Measurements from ENCODE around the gene EVI2A. TPM values are rescaled to one million over a fixed set of nuclear protein-coding genes. Genes with fewer than 3 reads are reported as not detected.
A peak's percentile ranks its signal among the peaks of the same experiment; 100 is the strongest.
"Not testable (repeated sequence)": the region's sequence is repeated elsewhere in the genome, so short reads cannot be mapped to it uniquely, and the experiment has no call there.

EVI2A gene
- total and polyA plus RNA-seq, 5 donors, result 2.2 to 6.9 (median 3.3) TPM

DNA sequence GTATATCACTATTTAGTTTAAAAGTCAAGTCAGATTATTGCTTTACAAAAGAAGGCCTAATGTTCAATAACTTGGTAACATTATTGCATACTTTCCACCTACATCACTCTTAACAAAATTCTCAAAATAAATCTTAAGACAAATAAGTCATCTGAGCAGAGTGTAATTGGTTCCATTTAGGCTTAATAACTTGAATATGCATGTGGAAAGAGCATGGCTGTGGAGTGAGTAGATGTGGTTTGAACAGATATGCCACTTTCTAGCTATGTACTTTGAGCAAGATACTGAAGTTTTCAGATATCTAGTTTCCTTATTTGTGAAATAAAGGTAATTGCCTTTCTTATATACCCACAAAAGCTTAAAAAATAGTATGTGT lies 6.7 kb upstream of the EVI2A start:
- Histone ChIP-seq H3K4me3 (ENCODE audit: low read length) (no peak overlapping the region), H3K4me1 (ENCODE audit: control insufficient read depth, insufficient read depth, low read length) (no peaks in the 10 kb centered on the region), H3K27ac (ENCODE audit: low read length) (no peak overlapping the region), H3K27me3 (ENCODE audit: control insufficient read depth, insufficient read depth) (no peaks in the 10 kb centered on the region), H3K9me3 (ENCODE audit: control insufficient read depth, low read length) (no peaks in the 10 kb centered on the region)
- ATAC-seq (no peak), DNase-seq (no peak)
- intact Hi-C loops (cut with DNase I), result no loop called here

DNA sequence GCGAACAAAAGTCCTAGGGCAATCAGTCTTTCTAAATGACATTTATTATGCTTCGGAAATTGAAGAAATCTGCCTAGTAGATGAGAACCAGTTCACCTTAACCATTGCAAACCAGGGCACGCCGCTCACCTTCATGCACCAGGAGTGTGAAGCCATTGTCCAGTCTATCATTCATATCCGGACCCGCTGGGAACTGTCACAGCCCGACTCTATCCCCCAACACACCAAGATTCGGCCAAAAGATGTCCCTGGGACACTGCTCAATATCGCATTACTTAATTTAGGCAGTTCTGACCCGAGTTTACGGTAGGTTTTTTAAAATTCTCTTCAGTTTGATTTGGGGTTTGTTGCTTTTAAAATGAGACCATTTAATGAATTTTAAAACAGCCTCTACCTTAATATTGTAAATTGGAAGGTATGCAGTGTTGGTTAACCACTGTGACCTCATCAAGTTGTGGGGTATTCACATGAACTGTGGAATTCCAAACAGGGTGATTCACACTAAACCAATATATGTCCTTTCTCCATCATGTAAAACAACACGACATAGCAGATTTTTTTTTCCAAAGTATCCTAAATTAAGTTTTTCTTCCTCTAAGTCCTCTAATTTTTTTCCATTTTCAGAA lies 6.2 kb upstream of the EVI2A start:
- 97% methylated on average over 12 of the region's 12 CpGs for WGBS
- intact Hi-C loops (cut with DNase I), result no loop called here
- ATAC-seq, result no peak
- H3K27me3 ChIP-seq (ENCODE audit: control insufficient read depth, insufficient read depth), result no peaks in the 10 kb centered on the region
- DNase-seq, result no peak
- H3K9me3 ChIP-seq (ENCODE audit: control insufficient read depth, low read length), result no peaks in the 10 kb centered on the region
- no peak overlapping the region for H3K27ac ChIP-seq (ENCODE audit: low read length)
- H3K4me3 ChIP-seq (ENCODE audit: low read length), result no peak overlapping the region
- no peaks in the 10 kb centered on the region for H3K4me1 ChIP-seq (ENCODE audit: control insufficient read depth, insufficient read depth, low read length)

DNA sequence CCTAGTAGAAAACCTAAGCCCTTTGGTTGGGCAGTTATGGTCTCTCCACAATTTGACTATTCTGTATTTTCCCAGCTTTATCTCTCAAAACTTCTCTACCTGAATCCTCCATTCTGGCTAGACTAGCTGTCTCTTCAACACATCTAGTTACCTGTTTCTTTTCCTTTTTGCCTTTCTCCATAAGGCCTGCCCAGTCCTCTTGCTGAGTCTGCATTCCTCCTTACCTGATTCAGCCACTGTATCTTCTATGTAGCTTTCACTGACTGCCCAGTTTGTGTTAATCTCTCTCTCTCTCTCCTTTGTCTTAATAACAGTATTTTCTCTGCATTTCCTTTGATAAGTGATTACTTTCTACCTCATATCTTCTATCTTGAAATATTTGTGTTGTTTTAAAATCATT lies 2.1 kb upstream of the EVI2A start:
- H3K4me3 ChIP-seq (ENCODE audit: low read length), result no peak overlapping the region
- H3K27ac ChIP-seq (ENCODE audit: low read length), result no peak overlapping the region
- no peaks in the 10 kb centered on the region for H3K4me1 ChIP-seq (ENCODE audit: control insufficient read depth, insufficient read depth, low read length)
- intact Hi-C loops (cut with DNase I), result no loop called here
- no peaks in the 10 kb centered on the region for H3K27me3 ChIP-seq (ENCODE audit: control insufficient read depth, insufficient read depth)
- DNase-seq, result no peak
- no peaks in the 10 kb centered on the region for H3K9me3 ChIP-seq (ENCODE audit: control insufficient read depth, low read length)
- no peak for ATAC-seq

GRCh38 chr17:31321966-31322365 lies 544 bp upstream of the EVI2A start:
- ATAC-seq (no peak), DNase-seq (no peak)
- no peaks in the 10 kb centered on the region for H3K9me3 ChIP-seq (ENCODE audit: control insufficient read depth, low read length)
- no peaks in the 10 kb centered on the region for H3K27me3 ChIP-seq (ENCODE audit: control insufficient read depth, insufficient read depth)
- no peak overlapping the region for H3K4me3 ChIP-seq (ENCODE audit: low read length)
- intact Hi-C loops (cut with DNase I), result no loop called here
- 91% methylated on average over 4 of the region's 4 CpGs for WGBS
- H3K4me1 ChIP-seq (ENCODE audit: control insufficient read depth, insufficient read depth, low read length), result no peaks in the 10 kb centered on the region
- no peak overlapping the region for H3K27ac ChIP-seq (ENCODE audit: low read length)

DNA sequence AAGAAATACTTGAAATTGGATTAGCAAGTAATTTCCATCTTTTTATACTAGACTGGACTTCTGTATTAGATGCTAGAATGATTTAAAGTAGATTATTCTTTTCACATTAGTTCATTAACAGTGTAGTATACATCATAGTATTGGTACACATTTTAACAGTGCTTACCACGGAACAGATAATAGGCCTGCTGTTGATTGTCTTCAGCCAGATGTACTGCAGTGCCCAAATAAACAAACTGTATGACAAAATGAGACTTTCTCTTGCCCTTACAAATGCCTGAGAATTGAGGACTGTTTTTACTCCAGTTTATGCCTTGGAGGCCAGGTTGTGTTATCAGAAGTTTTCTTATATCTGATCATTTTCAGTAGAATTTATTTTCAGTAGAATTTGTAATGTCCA lies 631 bp downstream of the EVI2A start:
- Histone ChIP-seq H3K27ac (ENCODE audit: low read length) (no peak overlapping the region), H3K27me3 (ENCODE audit: control insufficient read depth, insufficient read depth) (no peaks in the 10 kb centered on the region), H3K4me3 (ENCODE audit: low read length) (peak overlapping the region; percentile 10), H3K9me3 (ENCODE audit: control insufficient read depth, low read length) (no peaks in the 10 kb centered on the region), H3K4me1 (ENCODE audit: control insufficient read depth, insufficient read depth, low read length) (no peaks in the 10 kb centered on the region)
- peak in 1 of 2 donors; percentile 54 for ATAC-seq
- DNase-seq, result no peak
- intact Hi-C loops (cut with DNase I), result no loop called here
- WGBS, result 53% methylated on average over 1 of the region's 1 CpG

- intact Hi-C loops (cut with DNase I), result no loop called here
- DNase-seq, result no peak
- H3K27ac ChIP-seq (ENCODE audit: low read length), result no peak overlapping the region
- H3K9me3 ChIP-seq (ENCODE audit: control insufficient read depth, low read length), result no peaks in the 10 kb centered on the region
- 83% methylated on average over 2 of the region's 2 CpGs for WGBS
- H3K4me3 ChIP-seq (ENCODE audit: low read length), result no peak overlapping the region
- ATAC-seq, result no peak
- H3K27me3 ChIP-seq (ENCODE audit: control insufficient read depth, insufficient read depth), result no peaks in the 10 kb centered on the region
- H3K4me1 ChIP-seq (ENCODE audit: control insufficient read depth, insufficient read depth, low read length), result no peaks in the 10 kb centered on the region
Observed at GRCh38 chr17:31320241-31320640, 1.2 kb downstream of the EVI2A start.

GRCh38 chr17:31318851-31319661 lies 2.4 kb downstream of the EVI2A start:
- WGBS, result 76% methylated on average over 5 of the region's 5 CpGs
- Histone ChIP-seq H3K4me1 (ENCODE audit: control insufficient read depth, insufficient read depth, low read length) (no peaks in the 10 kb centered on the region), H3K9me3 (ENCODE audit: control insufficient read depth, low read length) (no peaks in the 10 kb centered on the region), H3K27me3 (ENCODE audit: control insufficient read depth, insufficient read depth) (no peaks in the 10 kb centered on the region), H3K27ac (ENCODE audit: low read length) (no peak overlapping the region), H3K4me3 (ENCODE audit: low read length) (peak overlapping the region; percentile 51)
- no peak for DNase-seq
- ATAC-seq, result no peak
- intact Hi-C loops (cut with DNase I), result no loop called here

- H3K9me3 ChIP-seq (ENCODE audit: control insufficient read depth, low read length), result no peaks in the 10 kb centered on the region
- WGBS, result 51% methylated on average over 8 of the region's 8 CpGs
- H3K27ac ChIP-seq (ENCODE audit: low read length), result peak overlapping the region; percentile 23
- no peaks in the 10 kb centered on the region for H3K4me1 ChIP-seq (ENCODE audit: control insufficient read depth, insufficient read depth, low read length)
- no peaks in the 10 kb centered on the region for H3K27me3 ChIP-seq (ENCODE audit: control insufficient read depth, insufficient read depth)
- peak; percentile 60 to 81 (median 60) for DNase-seq
- peak overlapping the region; percentile 51 for H3K4me3 ChIP-seq (ENCODE audit: low read length)
- ATAC-seq, result peak; percentile 82 to 92
- intact Hi-C loops (cut with DNase I), result no loop called here
Observed at GRCh38 chr17:31318298-31318801, 3.1 kb downstream of the EVI2A start.

GRCh38 chr17:31314782-31315100 lies 6.7 kb downstream of the EVI2A start:
- ATAC-seq, result no peak
- H3K27me3 ChIP-seq (ENCODE audit: control insufficient read depth, insufficient read depth), result no peaks in the 10 kb centered on the region
- H3K4me3 ChIP-seq (ENCODE audit: low read length), result no peak overlapping the region
- H3K9me3 ChIP-seq (ENCODE audit: control insufficient read depth, low read length), result no peaks in the 10 kb centered on the region
- no peak overlapping the region for H3K27ac ChIP-seq (ENCODE audit: low read length)
- H3K4me1 ChIP-seq (ENCODE audit: control insufficient read depth, insufficient read depth, low read length), result no peaks in the 10 kb centered on the region
- intact Hi-C loops (cut with DNase I), result no loop called here
- no peak for DNase-seq
- 92% methylated on average over 3 of the region's 3 CpGs for WGBS

DNA sequence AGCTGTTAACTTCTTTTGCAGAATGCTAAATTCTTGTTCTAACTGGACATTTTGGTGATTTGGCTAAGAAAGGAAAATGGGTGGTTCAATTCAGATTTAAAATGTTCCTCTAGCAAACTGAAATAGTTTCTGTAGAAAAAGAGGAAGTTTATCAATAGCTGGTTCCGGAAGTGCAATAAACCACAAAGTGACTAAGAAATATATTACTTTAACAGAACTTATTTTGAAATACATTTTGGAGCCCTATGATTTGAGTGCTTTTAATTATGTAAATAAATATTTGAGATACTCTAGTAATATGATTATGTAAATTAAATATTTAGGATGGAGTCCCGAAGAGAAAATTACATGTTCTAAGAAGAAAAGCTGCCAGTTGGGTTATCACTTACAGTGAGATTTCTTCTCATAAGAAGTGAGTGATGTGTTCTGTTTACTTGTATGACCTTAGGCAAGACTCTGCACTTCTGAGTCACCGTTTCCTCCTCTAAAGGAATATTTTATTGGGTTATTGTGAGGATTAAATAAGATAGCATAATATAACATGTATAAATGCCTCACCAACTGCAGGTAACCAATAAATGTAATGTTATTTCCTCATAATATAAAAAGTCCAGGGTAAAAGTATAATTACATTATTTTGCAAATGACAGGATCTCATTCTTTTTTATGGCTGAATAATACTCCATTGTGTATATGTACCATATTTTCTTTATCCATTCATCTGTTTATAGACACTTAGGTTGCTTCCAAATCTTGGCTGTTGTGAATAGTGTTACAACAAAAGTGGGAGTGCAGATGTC lies 7.2 kb downstream of the EVI2A start, which contains the start of gene EVI2B:
Gene EVI2B, minus strand, starts transcription at position 73 of the 800 bp plus-strand sequence. CDS start 8,445 bp downstream, outside the sequence.
- H3K9me3 ChIP-seq (ENCODE audit: control insufficient read depth, low read length), result no peaks in the 10 kb centered on the region
- peak in 1 of 2 donors; percentile 46 for ATAC-seq
- no peaks in the 10 kb centered on the region for H3K4me1 ChIP-seq (ENCODE audit: control insufficient read depth, insufficient read depth, low read length)
- intact Hi-C loops (cut with DNase I), result no loop called here
- no peak within 1 kb of the TSS for H3K4me3 ChIP-seq (ENCODE audit: low read length)
- no peaks in the 10 kb centered on the region for H3K27me3 ChIP-seq (ENCODE audit: control insufficient read depth, insufficient read depth)
- no peak for DNase-seq
- WGBS, result 77% methylated on average over 3 of the region's 3 CpGs
- no peak within 1 kb of the TSS for H3K27ac ChIP-seq (ENCODE audit: low read length)

GRCh38 chr17:31312223-31312622 lies 9.2 kb downstream of the EVI2A start:
- peak in 2 of 3 donors; percentile 38 to 46 for DNase-seq
- H3K4me1 ChIP-seq (ENCODE audit: control insufficient read depth, insufficient read depth, low read length); intact Hi-C loops (cut with DNase I); ATAC-seq; H3K27me3 ChIP-seq (ENCODE audit: control insufficient read depth, insufficient read depth); H3K4me3 ChIP-seq (ENCODE audit: low read length); H3K9me3 ChIP-seq (ENCODE audit: control insufficient read depth, low read length); H3K27ac ChIP-seq (ENCODE audit: low read length): not testable (repeated sequence)
- WGBS, result 79% methylated on average over 7 of the region's 7 CpGs
